Neuronal stem cell (in vitro differentiated cells): ENCODE data around the gene TMA7.

ENCODE experiments used
- DNase-seq: peaks from one replicate; pipeline ENCODE4 v3.0.0-alpha.2; 2013; ENCODE audit warnings: low spot score
- H2AFZ ChIP-seq: one replicate; pipeline ENCODE4 v1.6.1; 2013; ENCODE audit warnings: mild to moderate bottlenecking, low read length, inconsistent platforms
- H2AK5ac ChIP-seq: 2 replicates; pipeline ENCODE4 v1.6.1; 2013; ENCODE audit warnings: low read depth, mild to moderate bottlenecking, inconsistent platforms, low read length, moderate library complexity, mixed read lengths
- H2BK120ac ChIP-seq: 2 replicates; pipeline ENCODE4 v1.6.1; 2013; ENCODE audit warnings: low read depth, mild to moderate bottlenecking, inconsistent platforms, low read length, moderate library complexity, mixed read lengths
- H2BK12ac ChIP-seq: one replicate; pipeline ENCODE4 v1.6.1; 2013; ENCODE audit warnings: low read length, inconsistent platforms
- H2BK15ac ChIP-seq: 2 replicates; pipeline ENCODE4 v1.6.1; 2013; ENCODE audit warnings: mild to moderate bottlenecking, low read length, inconsistent platforms, mixed read lengths
- H2BK5ac ChIP-seq: one replicate; pipeline ENCODE4 v1.6.1; 2013; ENCODE audit warnings: inconsistent platforms, mild to moderate bottlenecking, low read length, moderate library complexity
- H3K14ac ChIP-seq: one replicate; pipeline ENCODE4 v1.6.1; 2013; ENCODE audit warnings: low read length, inconsistent platforms
- H3K18ac ChIP-seq: 2 replicates; pipeline ENCODE4 v1.6.1; 2013; ENCODE audit warnings: low read length, inconsistent platforms
- H3K23ac ChIP-seq: 2 replicates; pipeline ENCODE4 v1.6.1; 2013; ENCODE audit warnings: low read depth, mild to moderate bottlenecking, mixed read lengths, low read length, inconsistent platforms; ENCODE audit not compliant: poor library complexity
- H3K27ac ChIP-seq: replicated peaks from 3 replicates; pipeline ENCODE4 v1.5.1; 2013; ENCODE audit warnings: low read length, inconsistent platforms
- H3K27me3 ChIP-seq, 3 experiments: 2 replicates each; pipeline ENCODE4 v1.6.1; 2013; ENCODE audit warnings: low read length in 3 of 3, mild to moderate bottlenecking in 2 of 3, inconsistent platforms in 1 of 3, low read depth in 1 of 3, mixed read lengths in 1 of 3, moderate library complexity in 1 of 3; ENCODE audit not compliant: control insufficient read depth in 3 of 3, insufficient read depth in 3 of 3
- H3K36me3 ChIP-seq, 2 donors: replicated peaks in 1 of 2; 2 replicates each; pipeline ENCODE4 v1.6.1; 2013; ENCODE audit warnings: low read length in 2 of 2; ENCODE audit not compliant: control insufficient read depth in 2 of 2, insufficient read depth in 2 of 2
- H3K4ac ChIP-seq: 2 replicates; pipeline ENCODE4 v1.6.1; 2013; ENCODE audit warnings: inconsistent platforms, mild to moderate bottlenecking, low read length, moderate library complexity
- H3K4me1 ChIP-seq, 2 donors: 1 replicate in 1 of 2; 2 replicates in 1 of 2; pipeline ENCODE4 v1.6.1; 2013; ENCODE audit warnings: low read length in 2 of 2, low read depth in 1 of 2; ENCODE audit not compliant: control insufficient read depth in 2 of 2, insufficient read depth in 1 of 2
- H3K4me2 ChIP-seq: one replicate; pipeline ENCODE4 v1.6.1; 2013; ENCODE audit warnings: mild to moderate bottlenecking, low read length, inconsistent platforms; ENCODE audit not compliant: insufficient read depth, poor library complexity, severe bottlenecking
- H3K4me3 ChIP-seq, 2 donors: 2 replicates each; pipeline ENCODE4 v1.5.1; 2013; ENCODE audit warnings: low read length in 2 of 2, mild to moderate bottlenecking in 2 of 2, inconsistent platforms in 1 of 2, moderate library complexity in 1 of 2
- H3K79me1 ChIP-seq: one replicate; pipeline ENCODE4 v1.6.1; 2013; ENCODE audit warnings: low read depth, mild to moderate bottlenecking, inconsistent platforms, low read length, moderate library complexity
- H3K9ac ChIP-seq: one replicate; pipeline ENCODE4 v1.6.1; 2013; ENCODE audit warnings: mild to moderate bottlenecking, low read depth, low read length, inconsistent platforms; ENCODE audit not compliant: poor library complexity
- H3K9me3 ChIP-seq, 2 donors: replicated peaks in 1 of 2; 2 replicates each; pipeline versions ENCODE3 to v1.6.1; 2013; ENCODE audit warnings: low read length in 2 of 2, mild to moderate bottlenecking in 2 of 2, inconsistent platforms in 1 of 2, low read depth in 1 of 2, mixed read lengths in 1 of 2, moderate library complexity in 1 of 2; ENCODE audit not compliant: control insufficient read depth in 2 of 2, insufficient read depth in 1 of 2
- H4K8ac ChIP-seq: one replicate; pipeline ENCODE4 v1.6.1; 2013; ENCODE audit warnings: low read depth, mild to moderate bottlenecking, inconsistent platforms, low read length, moderate library complexity
- H4K91ac ChIP-seq: one replicate; pipeline ENCODE4 v1.6.1; 2013; ENCODE audit warnings: low read length, low read depth, mild to moderate bottlenecking, inconsistent platforms; ENCODE audit not compliant: poor library complexity
- WGBS, 2 donors: extraction: QIAGEN DNeasy Blood & Tissue Kit; methylation state at CpG; one replicate each; pipeline ENCODE4 v1.1.7; 2013; ENCODE audit warnings: missing lambda C conversion rate in 2 of 2, mixed read lengths in 1 of 2; ENCODE audit not compliant: insufficient read length in 2 of 2, insufficient replicate concordance in 1 of 2; ENCODE audit errors: extremely low coverage in 2 of 2; 5-methylcytosine and 5-hydroxymethylcytosine counted together

Gene TMA7

DNA sequence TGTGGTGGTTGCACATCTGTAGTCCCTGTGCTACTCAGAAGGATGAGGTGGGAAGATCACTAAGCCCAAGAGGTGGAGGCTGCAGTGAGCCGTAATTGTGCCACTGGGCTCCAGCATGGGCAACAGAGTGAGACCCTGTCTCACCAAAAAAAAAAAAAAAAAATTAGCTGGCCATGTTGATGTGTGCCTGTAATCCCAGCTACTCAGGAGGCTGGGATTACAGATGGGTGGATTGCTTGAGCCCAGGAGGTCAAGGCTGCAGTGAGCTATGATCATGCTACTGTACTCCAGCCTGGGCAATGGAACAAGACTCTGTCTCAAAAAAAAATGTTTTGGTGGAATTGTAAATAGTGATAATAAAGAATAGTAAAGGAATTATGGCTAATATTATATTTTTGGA lies 16.4 kb downstream of the TMA7 start:
- Histone ChIP-seq H2BK15ac (no peak overlapping the region), H3K27ac (no peak overlapping the region), H3K4me3 (no peak overlapping the region), H3K4me1 (no peaks in the 10 kb centered on the region), H3K9me3 (no peaks in the 10 kb centered on the region), H3K14ac (no peak overlapping the region), H2AFZ (no peak overlapping the region), H2BK120ac (no peak overlapping the region), H3K4me2 (no peak overlapping the region), H3K23ac (no peak overlapping the region), H2AK5ac (no peak overlapping the region), H3K18ac (no peak overlapping the region), H2BK12ac (no peak overlapping the region), H3K4ac (no peak overlapping the region), H3K9ac (no peak overlapping the region), H3K79me1 (no peaks in the 10 kb centered on the region), H4K8ac (no peak overlapping the region), H2BK5ac (no peak overlapping the region), H4K91ac (no peak overlapping the region), H3K36me3 (peaks cover 51 to 96% of the 10 kb centered on the region in 2 donors), H3K27me3 (no peaks in the 10 kb centered on the region)
- DNase-seq = no peak
- no CpG with 5 or more reads among the region's 1 CpG for WGBS, 2 donors

- Histone ChIP-seq H3K27ac (no peak overlapping the region), H3K4me3 (no peak overlapping the region), H3K27me3 (no peaks in the 10 kb centered on the region), H3K4me2 (no peak overlapping the region), H3K14ac (no peak overlapping the region), H3K9ac (no peak overlapping the region), H3K23ac (no peak overlapping the region), H2AFZ (no peak overlapping the region), H2BK5ac (no peak overlapping the region), H4K8ac (no peak overlapping the region), H2BK120ac (no peak overlapping the region), H4K91ac (no peak overlapping the region), H3K18ac (no peak overlapping the region), H3K36me3 (peaks cover 39 to 80% of the 10 kb centered on the region in 2 donors), H3K9me3 (no peaks in the 10 kb centered on the region), H3K4ac (no peak overlapping the region), H2AK5ac (no peak overlapping the region), H2BK15ac (no peak overlapping the region), H3K4me1 (no peaks in the 10 kb centered on the region), H3K79me1 (no peaks in the 10 kb centered on the region), H2BK12ac (no peak overlapping the region)
- no CpG with 5 or more reads among the region's 3 CpGs for WGBS, 2 donors
- DNase-seq = no peak
These were observed 19.3 kb downstream of the TMA7 start for GRCh38 chr3:48459331-48459730.

DNA sequence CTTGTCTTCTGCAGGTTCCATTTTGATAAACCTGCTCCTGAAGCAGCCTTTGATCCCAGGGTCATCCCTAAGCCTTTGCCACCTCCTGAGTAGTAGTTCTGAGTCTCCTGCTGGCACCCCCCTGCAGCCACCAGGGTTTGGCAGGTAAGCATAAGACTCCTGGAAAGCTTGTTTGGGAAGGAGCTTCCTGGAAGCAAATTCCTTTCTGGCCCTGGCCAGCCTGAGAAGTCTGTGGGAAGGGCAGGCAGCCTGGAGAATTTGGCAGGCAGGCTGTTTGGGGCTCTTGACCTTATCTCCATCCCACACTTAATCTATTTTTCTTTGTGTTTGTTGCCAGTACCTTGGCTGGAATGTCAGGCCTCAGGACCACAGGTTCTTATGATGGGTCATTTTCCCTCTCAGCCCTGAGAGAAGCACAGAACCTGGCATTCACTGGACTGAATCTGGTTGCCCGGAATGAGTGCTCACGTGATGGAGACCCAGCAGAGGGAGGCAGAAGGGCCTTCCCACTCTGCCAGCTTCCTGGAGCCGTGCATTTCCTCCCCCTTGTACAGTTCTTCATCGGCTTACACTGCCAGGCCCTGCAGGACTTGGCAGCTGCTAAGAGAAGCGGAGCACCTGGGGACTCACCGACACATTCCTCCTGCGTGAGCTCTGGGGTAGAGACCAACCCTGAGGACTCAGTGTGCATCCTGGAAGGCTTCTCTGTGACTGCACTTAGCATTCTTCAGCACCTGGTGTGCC lies 19.9 kb downstream of the TMA7 start:
- H3K4me3 ChIP-seq = no peak overlapping the region
- H3K36me3 ChIP-seq = peaks cover 43 to 75% of the 10 kb centered on the region in 2 donors
- no peak overlapping the region for H3K23ac ChIP-seq
- no peak overlapping the region for H2BK120ac ChIP-seq
- no peaks in the 10 kb centered on the region for H3K27me3 ChIP-seq
- no peak overlapping the region for H2AFZ ChIP-seq
- H4K8ac ChIP-seq = no peak overlapping the region
- no peak overlapping the region for H2BK5ac ChIP-seq
- no peak overlapping the region for H2AK5ac ChIP-seq
- H3K4ac ChIP-seq = no peak overlapping the region
- H3K9me3 ChIP-seq = no peaks in the 10 kb centered on the region
- no peak overlapping the region for H3K18ac ChIP-seq
- DNase-seq = no peak
- H3K79me1 ChIP-seq = no peaks in the 10 kb centered on the region
- H3K14ac ChIP-seq = no peak overlapping the region
- WGBS, 2 donors = no CpG with 5 or more reads among the region's 7 CpGs
- H3K4me2 ChIP-seq = no peak overlapping the region
- H3K4me1 ChIP-seq = peaks cover 1 to 2% of the 10 kb centered on the region in 2 donors
- no peak overlapping the region for H2BK15ac ChIP-seq
- no peak overlapping the region for H2BK12ac ChIP-seq
- no peak overlapping the region for H3K27ac ChIP-seq
- no peak overlapping the region for H4K91ac ChIP-seq
- H3K9ac ChIP-seq = no peak overlapping the region

- WGBS, 2 donors = no CpG with 5 or more reads among the region's 3 CpGs
These were observed 20.5 kb downstream of the TMA7 start for GRCh38 chr3:48460517-48460902.

More at GRCh38 chr3:48460517-48460902, 20.5 kb downstream of the TMA7 start:
- DNase-seq = no peak
- Histone ChIP-seq H2AK5ac (no peak overlapping the region), H3K4me2 (no peak overlapping the region), H3K36me3 (peaks cover 43 to 70% of the 10 kb centered on the region in 2 donors), H2BK5ac (no peak overlapping the region), H3K9me3 (no peaks in the 10 kb centered on the region), H2AFZ (no peak overlapping the region), H3K79me1 (no peaks in the 10 kb centered on the region), H4K91ac (no peak overlapping the region), H4K8ac (no peak overlapping the region), H2BK120ac (no peak overlapping the region), H3K18ac (no peak overlapping the region), H3K14ac (no peak overlapping the region), H3K4ac (no peak overlapping the region), H3K27me3 (no peaks in the 10 kb centered on the region), H2BK15ac (no peak overlapping the region), H2BK12ac (no peak overlapping the region), H3K27ac (no peak overlapping the region), H3K9ac (no peak overlapping the region), H3K23ac (no peak overlapping the region), H3K4me1 (peaks cover 5% of the 10 kb centered on the region in 2 donors), H3K4me3 (no peak overlapping the region)
